A673 (cell line): ENCODE results near the gene NCLN.

Experiments
- CTCF ChIP-seq: fragments of 300-800, 200-600 bp; sonication (generic); conservative IDR thresholded peaks from 2 replicates; pipeline ENCODE4 v1.5.1; 2017; ENCODE audit warnings: low read depth, mild to moderate bottlenecking, antibody characterized with exemption, low read length, moderate library complexity, mixed read lengths
- EZH2 ChIP-seq: fragments of 200-600 bp; sonication (generic); IDR thresholded peaks from 2 replicates; pipeline ENCODE4 v1.6.1; 2017; ENCODE audit warnings: borderline replicate concordance, low read depth, mild to moderate bottlenecking, mixed read lengths, antibody characterized with exemption, low read length; ENCODE audit not compliant: poor library complexity, severe bottlenecking

GRCh38 chr19:3142781-3143337, 42.9 kb upstream of the NCLN start:
- TF ChIP-seq CTCF (no peak), EZH2 (no peak)
